Liver (tissue), 9 donors: ENCODE data around the gene ASB2. TPM values are rescaled to one million over a fixed set of nuclear protein-coding genes. Genes with fewer than 3 reads are reported as not detected.

Experiments
- DNase-seq: peaks from one replicate; pipeline ENCODE4 v3.0.0-alpha.2; 2017; ENCODE audit warnings: low spot score
- H3K27ac ChIP-seq, 2 donors: one replicate each; pipeline ENCODE4 v1.7.0; 2013; ENCODE audit warnings: inconsistent platforms in 2 of 2, low read length in 2 of 2, control low read depth in 1 of 2, low read depth in 1 of 2, mild to moderate bottlenecking in 1 of 2
- H3K27me3 ChIP-seq, 4 donors: one replicate each; pipeline versions ENCODE4 v1.6.1 to v1.7.0; 2013; ENCODE audit warnings: low read length in 3 of 4, inconsistent platforms in 1 of 4, mild to moderate bottlenecking in 1 of 4, moderate library complexity in 1 of 4; ENCODE audit not compliant: control insufficient read depth in 4 of 4, insufficient read depth in 4 of 4
- H3K36me3 ChIP-seq, 4 donors: one replicate each; pipeline versions ENCODE4 v1.6.1 to v1.7.0; 2013; ENCODE audit warnings: low read length in 3 of 4, mild to moderate bottlenecking in 3 of 4, low read depth in 1 of 4, moderate library complexity in 1 of 4; ENCODE audit not compliant: control insufficient read depth in 4 of 4, insufficient read depth in 3 of 4
- H3K4me1 ChIP-seq, 4 donors: one replicate each; pipeline versions ENCODE4 v1.6.1 to v1.7.0; 2013; ENCODE audit warnings: low read length in 3 of 4, mild to moderate bottlenecking in 3 of 4, moderate library complexity in 1 of 4; ENCODE audit not compliant: control insufficient read depth in 4 of 4, insufficient read depth in 4 of 4
- H3K4me3 ChIP-seq, 3 donors: one replicate each; pipeline versions ENCODE4 v1.6.1 to v1.7.0; 2013; ENCODE audit warnings: low read length in 3 of 3, control low read depth in 1 of 3, low read depth in 1 of 3, mild to moderate bottlenecking in 1 of 3
- H3K9ac ChIP-seq, 2 donors: one replicate each; pipeline ENCODE4 v1.7.0; 2013; ENCODE audit warnings: low read length in 2 of 2, mild to moderate bottlenecking in 2 of 2, moderate library complexity in 2 of 2, control low read depth in 1 of 2, low read depth in 1 of 2
- H3K9me3 ChIP-seq, 4 donors: one replicate each; pipeline versions ENCODE4 v1.6.1 to v1.7.0; 2013; ENCODE audit warnings: low read length in 3 of 4; ENCODE audit not compliant: control insufficient read depth in 4 of 4
- EGR1 ChIP-seq, 2 donors: IDR thresholded peaks; 2 replicates each; pipeline ENCODE4 v1.6.1; 2016 to 2018; ENCODE audit warnings: antibody characterized with exemption in 2 of 2, low read depth in 2 of 2
- FOXA1 ChIP-seq: IDR thresholded peaks from 2 replicates; pipeline ENCODE4 v1.6.1; 2016; ENCODE audit warnings: antibody characterized with exemption
- FOXA2 ChIP-seq: IDR thresholded peaks from 2 replicates; pipeline ENCODE4 v1.6.1; 2016; ENCODE audit warnings: antibody characterized with exemption
- HNF4A ChIP-seq, 2 donors: conservative IDR thresholded peaks; 2 replicates each; pipeline ENCODE4 v1.6.1; 2016; ENCODE audit warnings: antibody characterized with exemption in 2 of 2, mild to moderate bottlenecking in 2 of 2
- HNF4G ChIP-seq: IDR thresholded peaks from 2 replicates; pipeline ENCODE4 v1.6.1; 2016; ENCODE audit warnings: antibody characterized with exemption
- JUND ChIP-seq, 2 donors: IDR thresholded peaks; 2 replicates each; pipeline ENCODE4 v1.6.1; 2016; ENCODE audit warnings: antibody characterized with exemption in 2 of 2
- NR2F2 ChIP-seq: IDR thresholded peaks from 2 replicates; pipeline ENCODE4 v1.6.1; 2016; ENCODE audit warnings: antibody characterized with exemption
- RAD21 ChIP-seq, 2 donors: IDR thresholded peaks; 2 replicates each; pipeline ENCODE4 v1.6.1; 2016; ENCODE audit warnings: antibody characterized with exemption in 2 of 2, mild to moderate bottlenecking in 2 of 2
- RXRA ChIP-seq, 2 donors: IDR thresholded peaks; 2 replicates each; pipeline ENCODE4 v1.6.1; 2017 to 2018; ENCODE audit warnings: antibody characterized with exemption in 2 of 2, mild to moderate bottlenecking in 1 of 2
- SP1 ChIP-seq: IDR thresholded peaks from 2 replicates; pipeline ENCODE4 v1.6.1; 2018; ENCODE audit warnings: antibody characterized with exemption, mild to moderate bottlenecking
- TAF1 ChIP-seq: conservative IDR thresholded peaks from 2 replicates; pipeline ENCODE4 v1.6.1; 2016; ENCODE audit warnings: antibody characterized with exemption, mild to moderate bottlenecking
- YY1 ChIP-seq: IDR thresholded peaks from 2 replicates; pipeline ENCODE4 v1.6.1; 2016; ENCODE audit warnings: antibody characterized with exemption, mild to moderate bottlenecking
- WGBS: extraction: QIAGEN DNeasy Blood & Tissue Kit; methylation state at CpG from one replicate; pipeline ENCODE4 v1.1.7; 2013; 5-methylcytosine and 5-hydroxymethylcytosine counted together
- polyA plus RNA-seq, 2 donors: library from polyadenylated mRNA; stranded (reverse) in 1 of 2; unstranded in 1 of 2; fragments of 200-250 nt in 1 of 2; fragments of >200 nt in 1 of 2; fragmentation: Nextera tagmentation in 1 of 2; extraction: Ambion mirVana in 1 of 2; gene quantifications; one replicate each; pipeline versions ENCODE4 v1.2.1 to v1.2.3, GENCODE V29; 2013 to 2015
- total RNA-seq, 2 donors: library from RNA; depleted of rRNA; stranded (reverse); fragments of >200 nt; gene quantifications; one replicate each; pipeline ENCODE4 v1.2.3, GENCODE V29; 2014
- TF ChIP-seq, protein P1 (sequence below): IDR thresholded peaks from 2 replicates; pipeline ENCODE4 v1.6.1; 2016; ENCODE audit warnings: antibody characterized with exemption
- TF ChIP-seq, protein P2 (sequence below): IDR thresholded peaks from 2 replicates; pipeline ENCODE4 v1.6.1; 2016; ENCODE audit warnings: antibody characterized with exemption
- TF ChIP-seq, protein P3 (sequence below): IDR thresholded peaks from 2 replicates; pipeline ENCODE4 v1.6.1; 2016; ENCODE audit warnings: antibody characterized with exemption
- TF ChIP-seq, protein P4 (sequence below): IDR thresholded peaks from 2 replicates; pipeline ENCODE4 v1.6.1; 2016; ENCODE audit warnings: antibody characterized with exemption, mild to moderate bottlenecking
- donor health status: healthy.
- donor health status: healthy.
- donor health status: healthy.
- donor health status: healthy.
- donor health status: healthy.

Gene ASB2
- total and polyA plus RNA-seq, 4 donors = 0.18 to 0.56 (median 0.38) TPM

- TF ChIP-seq TAF1 (no peak), RAD21 (IDR thresholded peaks at IDR 0.05) (no peak), SP1 (no peak), JUND (IDR thresholded peaks at IDR 0.05) (no peak), HNF4A (conservative IDR thresholded peaks at IDR 0.05) (no peak), FOXA1 (no peak), FOXA2 (no peak), NR2F2 (no peak), EGR1 (IDR thresholded peaks at IDR 0.05; ENCODE audit: low read depth in 2 of 2) (no peak), RXRA (IDR thresholded peaks at IDR 0.05) (no peak)
- TF ChIP-seq, protein P1, sequence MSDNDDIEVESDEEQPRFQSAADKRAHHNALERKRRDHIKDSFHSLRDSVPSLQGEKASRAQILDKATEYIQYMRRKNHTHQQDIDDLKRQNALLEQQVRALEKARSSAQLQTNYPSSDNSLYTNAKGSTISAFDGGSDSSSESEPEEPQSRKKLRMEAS = no peak
- Histone ChIP-seq H3K9ac (no peak overlapping the region), H3K4me1 (peaks cover 3 to 13% (median 9%) of the 10 kb centered on the region in 4 donors), H3K27me3 (no peaks in the 10 kb centered on the region), H3K27ac (peak overlapping the region; percentile 31 to 48), H3K4me3 (no peak overlapping the region), H3K9me3 (no peaks in the 10 kb centered on the region), H3K36me3 (no peaks in the 10 kb centered on the region)
- DNase-seq = no peak
- WGBS = 50% methylated on average over 19 of the region's 19 CpGs
Observed at GRCh38 chr14:93954900-93955849, 21.2 kb downstream of the ASB2 start.

DNA sequence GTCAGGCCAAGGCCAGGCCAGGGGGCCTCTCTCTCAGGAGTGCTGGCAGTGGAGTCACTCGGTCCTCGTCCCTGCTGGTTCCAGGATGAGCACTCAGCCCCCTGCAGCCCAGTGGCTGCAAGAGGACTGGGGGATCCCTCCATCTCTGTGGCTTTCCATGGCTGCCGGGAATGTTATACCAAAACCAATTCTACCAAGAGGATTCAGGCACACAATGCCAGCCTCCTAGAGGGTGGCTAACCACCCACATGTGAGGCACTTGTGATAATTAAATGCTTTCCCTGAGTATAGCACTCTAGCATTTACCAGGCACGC lies 21.9 kb downstream of the ASB2 start:
- Histone ChIP-seq H3K4me3 (no peak overlapping the region), H3K4me1 (peaks cover 3 to 13% (median 9%) of the 10 kb centered on the region in 4 donors), H3K9ac (no peak overlapping the region), H3K27ac (no peak overlapping the region), H3K9me3 (no peaks in the 10 kb centered on the region), H3K27me3 (no peaks in the 10 kb centered on the region), H3K36me3 (no peaks in the 10 kb centered on the region)
- TF ChIP-seq, protein P2, sequence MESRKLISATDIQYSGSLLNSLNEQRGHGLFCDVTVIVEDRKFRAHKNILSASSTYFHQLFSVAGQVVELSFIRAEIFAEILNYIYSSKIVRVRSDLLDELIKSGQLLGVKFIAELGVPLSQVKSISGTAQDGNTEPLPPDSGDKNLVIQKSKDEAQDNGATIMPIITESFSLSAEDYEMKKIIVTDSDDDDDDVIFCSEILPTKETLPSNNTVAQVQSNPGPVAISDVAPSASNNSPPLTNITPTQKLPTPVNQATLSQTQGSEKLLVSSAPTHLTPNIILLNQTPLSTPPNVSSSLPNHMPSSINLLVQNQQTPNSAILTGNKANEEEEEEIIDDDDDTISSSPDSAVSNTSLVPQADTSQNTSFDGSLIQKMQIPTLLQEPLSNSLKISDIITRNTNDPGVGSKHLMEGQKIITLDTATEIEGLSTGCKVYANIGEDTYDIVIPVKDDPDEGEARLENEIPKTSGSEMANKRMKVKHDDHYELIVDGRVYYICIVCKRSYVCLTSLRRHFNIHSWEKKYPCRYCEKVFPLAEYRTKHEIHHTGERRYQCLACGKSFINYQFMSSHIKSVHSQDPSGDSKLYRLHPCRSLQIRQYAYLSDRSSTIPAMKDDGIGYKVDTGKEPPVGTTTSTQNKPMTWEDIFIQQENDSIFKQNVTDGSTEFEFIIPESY = no peak
- TF ChIP-seq YY1 (no peak), HNF4A (conservative IDR thresholded peaks at IDR 0.05) (no peak), HNF4G (no peak)
- DNase-seq = no peak
- 84% methylated on average over 4 of the region's 4 CpGs for WGBS

GRCh38 chr14:93953739-93954515 lies 22.4 kb downstream of the ASB2 start:
- H3K27ac ChIP-seq = no peak overlapping the region
- no peak for DNase-seq
- H3K36me3 ChIP-seq = no peaks in the 10 kb centered on the region
- TF ChIP-seq HNF4G = no peak
- TF ChIP-seq RAD21 (IDR thresholded peaks at IDR 0.05) = no peak
- no peak for TF ChIP-seq HNF4A (conservative IDR thresholded peaks at IDR 0.05)
- no peak for TF ChIP-seq RXRA (IDR thresholded peaks at IDR 0.05)
- TF ChIP-seq, protein P3, sequence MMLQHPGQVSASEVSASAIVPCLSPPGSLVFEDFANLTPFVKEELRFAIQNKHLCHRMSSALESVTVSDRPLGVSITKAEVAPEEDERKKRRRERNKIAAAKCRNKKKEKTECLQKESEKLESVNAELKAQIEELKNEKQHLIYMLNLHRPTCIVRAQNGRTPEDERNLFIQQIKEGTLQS = no peak
- TF ChIP-seq TAF1 = no peak
- no peak for TF ChIP-seq NR2F2
- TF ChIP-seq SP1 = no peak
- TF ChIP-seq EGR1 (IDR thresholded peaks at IDR 0.05; ENCODE audit: low read depth in 2 of 2) = no peak
- no peak for TF ChIP-seq YY1
- TF ChIP-seq, protein P4, sequence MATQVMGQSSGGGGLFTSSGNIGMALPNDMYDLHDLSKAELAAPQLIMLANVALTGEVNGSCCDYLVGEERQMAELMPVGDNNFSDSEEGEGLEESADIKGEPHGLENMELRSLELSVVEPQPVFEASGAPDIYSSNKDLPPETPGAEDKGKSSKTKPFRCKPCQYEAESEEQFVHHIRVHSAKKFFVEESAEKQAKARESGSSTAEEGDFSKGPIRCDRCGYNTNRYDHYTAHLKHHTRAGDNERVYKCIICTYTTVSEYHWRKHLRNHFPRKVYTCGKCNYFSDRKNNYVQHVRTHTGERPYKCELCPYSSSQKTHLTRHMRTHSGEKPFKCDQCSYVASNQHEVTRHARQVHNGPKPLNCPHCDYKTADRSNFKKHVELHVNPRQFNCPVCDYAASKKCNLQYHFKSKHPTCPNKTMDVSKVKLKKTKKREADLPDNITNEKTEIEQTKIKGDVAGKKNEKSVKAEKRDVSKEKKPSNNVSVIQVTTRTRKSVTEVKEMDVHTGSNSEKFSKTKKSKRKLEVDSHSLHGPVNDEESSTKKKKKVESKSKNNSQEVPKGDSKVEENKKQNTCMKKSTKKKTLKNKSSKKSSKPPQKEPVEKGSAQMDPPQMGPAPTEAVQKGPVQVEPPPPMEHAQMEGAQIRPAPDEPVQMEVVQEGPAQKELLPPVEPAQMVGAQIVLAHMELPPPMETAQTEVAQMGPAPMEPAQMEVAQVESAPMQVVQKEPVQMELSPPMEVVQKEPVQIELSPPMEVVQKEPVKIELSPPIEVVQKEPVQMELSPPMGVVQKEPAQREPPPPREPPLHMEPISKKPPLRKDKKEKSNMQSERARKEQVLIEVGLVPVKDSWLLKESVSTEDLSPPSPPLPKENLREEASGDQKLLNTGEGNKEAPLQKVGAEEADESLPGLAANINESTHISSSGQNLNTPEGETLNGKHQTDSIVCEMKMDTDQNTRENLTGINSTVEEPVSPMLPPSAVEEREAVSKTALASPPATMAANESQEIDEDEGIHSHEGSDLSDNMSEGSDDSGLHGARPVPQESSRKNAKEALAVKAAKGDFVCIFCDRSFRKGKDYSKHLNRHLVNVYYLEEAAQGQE = no peak
- TF ChIP-seq, protein P2 = no peak
- no peak for TF ChIP-seq FOXA1
- no peak for TF ChIP-seq JUND (IDR thresholded peaks at IDR 0.05)
- TF ChIP-seq FOXA2 = no peak
- TF ChIP-seq, protein P1 = no peak
- no peaks in the 10 kb centered on the region for H3K27me3 ChIP-seq
- peaks cover 3 to 13% (median 9%) of the 10 kb centered on the region in 4 donors for H3K4me1 ChIP-seq
- no peaks in the 10 kb centered on the region for H3K9me3 ChIP-seq
- WGBS = 80% methylated on average over 18 of the region's 18 CpGs
- no peak overlapping the region for H3K9ac ChIP-seq
- H3K4me3 ChIP-seq = no peak overlapping the region
